IMR-90 (cell line): Measurements from ENCODE around the gene SNX1. TPM values are rescaled to one million over a fixed set of nuclear protein-coding genes. Genes with fewer than 3 reads are reported as not detected.

Experiments used
- ATAC-seq: fragments of 200-7000 bp; cut with Tn5 transposase; 2 replicates; pipeline ENCODE4 v1.9.1; 2020; ENCODE audit warnings: low read depth, mild to moderate bottlenecking, moderate library complexity
- BruUV-seq: library from RNA; stranded (reverse); fragments of 400-500 nt; replicated peaks from 2 replicates; lab custom pipeline; 2021; lab: Mats Ljungman, UMichigan
- CTCF ChIA-PET: fragments of 300-600 bp; formaldehyde crosslinking; extraction: SDS; loops from one replicate; lab custom pipeline; 2021; ENCODE audit warnings: antibody characterized with exemption; lab: Yijun Ruan, JAX
- POLR2A ChIA-PET: fragments of 300-600 bp; sonication (Branson Sonifier 250); formaldehyde crosslinking; loops from one replicate; lab custom pipeline; 2022; ENCODE audit warnings: antibody characterized with exemption; ENCODE audit not compliant: unreplicated experiment; lab: Charles Lee
- DNase-seq: peaks from one replicate; pipeline ENCODE4 v3.0.0; 2013
- H2AFZ ChIP-seq: replicated peaks from 2 replicates; pipeline ENCODE3; 2013; ENCODE audit warnings: low read length, mild to moderate bottlenecking; ENCODE audit not compliant: poor library complexity
- H2AK5ac ChIP-seq: 2 replicates; pipeline ENCODE4 v1.6.1; 2013; ENCODE audit warnings: low read depth, low read length, inconsistent platforms
- H2AK9ac ChIP-seq: replicated peaks from 2 replicates; pipeline ENCODE3; 2013; ENCODE audit warnings: mild to moderate bottlenecking, low read depth, low read length, moderate library complexity; ENCODE audit not compliant: poor library complexity
- H2BK120ac ChIP-seq: 2 replicates; pipeline ENCODE4 v1.6.1; 2013; ENCODE audit warnings: low read depth, low read length, inconsistent platforms
- H2BK15ac ChIP-seq: 3 replicates; pipeline ENCODE4 v1.6.1; 2013; ENCODE audit warnings: low read depth, low read length, inconsistent platforms
- H2BK20ac ChIP-seq: 2 replicates; pipeline ENCODE4 v1.6.1; 2013; ENCODE audit warnings: low read depth, mild to moderate bottlenecking, inconsistent platforms, low read length, moderate library complexity
- H2BK5ac ChIP-seq: 2 replicates; pipeline ENCODE4 v1.6.1; 2013; ENCODE audit warnings: mild to moderate bottlenecking, low read depth, low read length, inconsistent platforms; ENCODE audit not compliant: poor library complexity, severe bottlenecking
- H3K14ac ChIP-seq: replicated peaks from 2 replicates; pipeline ENCODE4 v1.6.1; 2013; ENCODE audit warnings: low read depth, low read length, inconsistent platforms
- H3K18ac ChIP-seq: 2 replicates; pipeline ENCODE4 v1.6.1; 2013; ENCODE audit warnings: low read depth, low read length, control low read depth
- H3K23ac ChIP-seq: 2 replicates; pipeline ENCODE4 v1.6.1; 2013; ENCODE audit warnings: low read depth, low read length, inconsistent platforms
- H3K27ac ChIP-seq: 2 replicates; pipeline ENCODE4 v1.5.1; 2013; ENCODE audit warnings: mild to moderate bottlenecking, control low read depth, low read length; ENCODE audit not compliant: insufficient read depth
- H3K27me3 ChIP-seq: 2 replicates; pipeline ENCODE4 v1.6.1; 2013; ENCODE audit warnings: low read length; ENCODE audit not compliant: control insufficient read depth, insufficient read depth
- H3K36me3 ChIP-seq: 2 replicates; pipeline ENCODE4 v1.6.1; 2013; ENCODE audit warnings: low read length, mixed read lengths; ENCODE audit not compliant: control insufficient read depth, insufficient read depth
- H3K4ac ChIP-seq: 2 replicates; pipeline ENCODE4 v1.6.1; 2013; ENCODE audit warnings: low read depth, low read length, inconsistent platforms
- H3K4me1 ChIP-seq: 2 replicates; pipeline ENCODE4 v1.6.1; 2013; ENCODE audit warnings: low read length, mixed read lengths; ENCODE audit not compliant: control insufficient read depth, insufficient read depth
- H3K4me2 ChIP-seq: 2 replicates; pipeline ENCODE4 v1.6.1; 2013; ENCODE audit warnings: low read depth, mild to moderate bottlenecking, control low read depth, low read length, moderate library complexity
- H3K4me3 ChIP-seq: 2 replicates; pipeline ENCODE4 v1.5.1; 2013; ENCODE audit warnings: low read depth, mild to moderate bottlenecking, control low read depth, low read length, moderate library complexity; ENCODE audit not compliant: insufficient read depth
- H3K56ac ChIP-seq: 2 replicates; pipeline ENCODE4 v1.6.1; 2013; ENCODE audit warnings: low read length, inconsistent platforms; ENCODE audit not compliant: insufficient read depth; ENCODE audit errors: extremely low read depth
- H3K79me1 ChIP-seq, 2 experiments: 2 replicates each; pipeline ENCODE4 v1.6.1; 2013; ENCODE audit warnings: low read length in 2 of 2, inconsistent platforms in 1 of 2, low read depth in 1 of 2
- H3K9ac ChIP-seq: 2 replicates; pipeline ENCODE4 v1.6.1; 2013; ENCODE audit warnings: low read depth, low read length, control low read depth
- H3K9me1 ChIP-seq: 2 replicates; pipeline ENCODE4 v1.6.1; 2013; ENCODE audit warnings: low read length, inconsistent platforms; ENCODE audit not compliant: insufficient read depth
- H3K9me3 ChIP-seq: 2 replicates; pipeline ENCODE4 v1.6.1; 2013; ENCODE audit warnings: low read length; ENCODE audit not compliant: control insufficient read depth, insufficient read depth
- H4K20me1 ChIP-seq: 2 replicates; pipeline ENCODE4 v1.6.1; 2013; ENCODE audit warnings: low read length, inconsistent platforms; ENCODE audit not compliant: insufficient read depth
- H4K5ac ChIP-seq: 2 replicates; pipeline ENCODE4 v1.6.1; 2013; ENCODE audit warnings: mild to moderate bottlenecking, low read depth, low read length, control low read depth
- H4K8ac ChIP-seq, 2 experiments: 2 replicates each; pipeline ENCODE4 v1.6.1; 2013; ENCODE audit warnings: low read depth in 2 of 2, low read length in 2 of 2, control low read depth in 1 of 2, inconsistent platforms in 1 of 2
- H4K91ac ChIP-seq: 2 replicates; pipeline ENCODE4 v1.6.1; 2013; ENCODE audit warnings: low read depth, low read length, inconsistent platforms; ENCODE audit not compliant: insufficient read depth
- ELK1 ChIP-seq: fragments of 150-350 bp; IDR thresholded peaks from 2 replicates; pipeline ENCODE4 v1.6.1; 2016; ENCODE audit warnings: low read depth, mild to moderate bottlenecking, low read length, moderate library complexity, borderline replicate concordance
- MAFK ChIP-seq: IDR thresholded peaks from 2 replicates; pipeline ENCODE4 v1.6.1; 2012; ENCODE audit warnings: low read depth, low read length, improper control_type of control experiment
- RCOR1 ChIP-seq: IDR thresholded peaks from 2 replicates; pipeline ENCODE4 v1.6.1; 2012; ENCODE audit warnings: mild to moderate bottlenecking, low read length, improper control_type of control experiment; ENCODE audit not compliant: insufficient replicate concordance
- USF2 ChIP-seq: fragments of 150-350 bp; IDR thresholded peaks from 2 replicates; pipeline ENCODE4 v1.6.1; 2017; ENCODE audit warnings: mild to moderate bottlenecking, antibody characterized with exemption, low read length, low read depth
- WGBS, 2 experiments: methylation state at CpG; one replicate each; pipeline versions ENCODE4 v1.1.5 to v1.1.7; 2013; ENCODE audit warnings: missing lambda C conversion rate in 2 of 2; ENCODE audit not compliant: insufficient read length in 1 of 2; ENCODE audit errors: extremely low coverage in 2 of 2; 5-methylcytosine and 5-hydroxymethylcytosine counted together
- dilution Hi-C: fragments of 300-500 bp; cut with HindIII; formaldehyde crosslinking; loops from one replicate; pipeline ENCODE4 v1.14.3; 2018; ENCODE audit warnings: low sequenced_read_pairs; ENCODE audit not compliant: unreplicated experiment
- in situ Hi-C: fragments of 300-500 bp; cut with MboI; formaldehyde crosslinking; loops from 3 replicates; pipeline ENCODE4 v1.14.3; 2019; ENCODE audit warnings: low sequenced_read_pairs, inconsistent platforms, mixed read lengths
- intact Hi-C: fragments of 100-400 bp; cut with micrococcal nuclease; formaldehyde crosslinking; loops from 2 replicates; pipeline ENCODE4 v1.10.0; 2022
- polyA plus RNA-seq, 3 experiments: library from polyadenylated mRNA; depleted of rRNA; stranded (reverse); fragments of >200 nt; gene quantifications; 2 replicates each; pipeline ENCODE4 v1.2.3, GENCODE V29; 2012; ENCODE audit warnings: low replicate concordance in 1 of 3
- total RNA-seq: library from RNA; depleted of rRNA; stranded (reverse); fragments of >200 nt; gene quantifications from 2 replicates; pipeline ENCODE4 v1.2.3, GENCODE V29; 2012

Gene SNX1
- total and polyA plus RNA-seq, 2 of the 4 experiments (the other 2 are of a cell fraction): 35.3 to 72.3 TPM

- intact Hi-C loops: loop anchor here (10.0 kb wide), 1 partner anchor 603 kb away; no protein-coding TSS in a partner anchor
Measured at GRCh38 chr15:64068133-64068532, 27.6 kb upstream of the SNX1 start.

More at GRCh38 chr15:64068133-64068532, 27.6 kb upstream of the SNX1 start:
- in situ Hi-C loops (loop anchor here (5.0 to 25.0 kb wide), 3 partner anchors 316 to 781 kb away; partner anchors contain the start of gene APH1B), dilution Hi-C loops (no loop called here)
- Histone ChIP-seq H3K18ac (no peak overlapping the region), H3K79me1 (peaks cover 0 to 3% of the 10 kb centered on the region in 2 experiments; a peak in 2 of 4 replicates), H3K4me3 (no peak overlapping the region), H2BK15ac (no peak overlapping the region), H2BK20ac (no peak overlapping the region), H3K27ac (no peak overlapping the region), H4K20me1 (peaks cover 7% of the 10 kb centered on the region; the same call in 1 of the 2 replicates), H2AK9ac (no peak overlapping the region), H3K4me1 (peaks cover 13% of the 10 kb centered on the region), H3K56ac (no peak overlapping the region), H4K91ac (no peak overlapping the region), H3K27me3 (no peaks in the 10 kb centered on the region), H2BK120ac (no peak overlapping the region), H4K5ac (no peak overlapping the region), H3K9me1 (peaks cover 5% of the 10 kb centered on the region; the same call in 1 of the 2 replicates), H3K36me3 (0 out of 2 replicates have a peak, but pooled peaks cover 2% of the 10 kb centered on the region), H3K9ac (no peak overlapping the region), H2AFZ (no peak overlapping the region), H2AK5ac (no peak overlapping the region; the same call in 1 of the 2 replicates), H4K8ac (no peak overlapping the region), H3K4ac (no peak overlapping the region), H2BK5ac (no peak overlapping the region), H3K9me3 (no peaks in the 10 kb centered on the region), H3K4me2 (no peak overlapping the region), H3K14ac (no peak overlapping the region), H3K23ac (no peak overlapping the region)
- ATAC-seq (no peak), DNase-seq (no peak)
- no CpG with 5 or more reads among the region's 4 CpGs for WGBS, 2 experiments
- ChIA-PET POLR2A (no interaction called here), CTCF (interaction anchor here (0.6 to 3.1 kb wide), 4 partner anchors 316 to 645 kb away, joined by 3 to 24 read pairs (median 7); no protein-coding TSS in a partner anchor)
- BruUV-seq: no TSS peak
- TF ChIP-seq MAFK (no peak), RCOR1 (no peak), ELK1 (no peak), USF2 (no peak)
